Measurements from ENCODE around the gene DDR2. TPM values are rescaled to one million over a fixed set of nuclear protein-coding genes. Genes with fewer than 3 reads are reported as not detected.
A peak's percentile ranks its signal among the peaks of the same experiment; 100 is the strongest.

Gene DDR2
- total RNA-seq, 1 donor from 2014 or later = 0.69 TPM

DNA sequence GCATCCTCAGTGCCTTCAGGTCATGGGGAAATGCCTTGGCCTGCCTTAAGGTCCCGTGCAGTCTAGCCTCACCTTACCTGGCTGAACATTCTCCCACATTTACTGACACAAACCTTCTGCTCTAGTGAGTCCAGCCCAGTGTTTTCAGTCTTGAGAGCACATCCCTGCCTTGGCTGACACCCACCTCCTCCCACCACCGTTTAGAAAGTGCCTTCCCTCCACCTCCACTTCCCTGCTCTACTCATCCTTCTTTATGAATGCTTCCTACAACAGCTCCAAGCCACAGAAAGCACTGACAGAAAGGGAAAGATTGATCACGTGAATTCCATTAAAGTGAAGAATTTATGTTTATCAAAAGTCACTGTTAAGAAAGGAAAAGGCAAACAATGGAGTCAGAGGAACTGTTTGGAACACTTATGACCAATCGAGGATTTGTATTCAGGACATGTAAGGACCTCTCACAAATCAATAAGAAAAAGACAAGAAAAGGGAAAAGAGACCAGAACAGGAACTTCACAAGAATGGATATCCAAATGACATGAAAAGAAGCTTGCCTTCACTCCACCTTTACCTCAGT is 59.8 kb downstream of the DDR2 start:
- Histone ChIP-seq H3K4me1 (peaks cover 33% of the 10 kb centered on the region), H3K4me2 (no peak overlapping the region), H3K9ac (no peak overlapping the region), H3K9me3 (ENCODE audit: low read depth) (no peaks in the 10 kb centered on the region), H3K36me3 (no peaks in the 10 kb centered on the region), H3K4me3 (no peak overlapping the region), H3F3A (ENCODE audit: low read depth) (peaks cover 17% of the 10 kb centered on the region), H3K79me2 (ENCODE audit: low read depth) (no peaks in the 10 kb centered on the region), H3K27ac (no peak overlapping the region), H4K20me1 (ENCODE audit: low read depth) (no peaks in the 10 kb centered on the region), H2AFZ (replicated peaks) (no peak overlapping the region), H3K27me3 (no peaks in the 10 kb centered on the region)
- Mint-ChIP-seq H3K27me3 (ENCODE audit: insufficient read depth, low read depth) (peaks cover 5% of the 10 kb centered on the region), H3K27ac (no peak overlapping the region), H3K9me3 (no peaks in the 10 kb centered on the region), H3K4me3 (no peak overlapping the region), H3K36me3 (no peaks in the 10 kb centered on the region), H3K4me1 (peaks cover 41% of the 10 kb centered on the region)
- DNase-seq (ENCODE audit: low spot score) = no peak
- TF ChIP-seq, protein P1, sequence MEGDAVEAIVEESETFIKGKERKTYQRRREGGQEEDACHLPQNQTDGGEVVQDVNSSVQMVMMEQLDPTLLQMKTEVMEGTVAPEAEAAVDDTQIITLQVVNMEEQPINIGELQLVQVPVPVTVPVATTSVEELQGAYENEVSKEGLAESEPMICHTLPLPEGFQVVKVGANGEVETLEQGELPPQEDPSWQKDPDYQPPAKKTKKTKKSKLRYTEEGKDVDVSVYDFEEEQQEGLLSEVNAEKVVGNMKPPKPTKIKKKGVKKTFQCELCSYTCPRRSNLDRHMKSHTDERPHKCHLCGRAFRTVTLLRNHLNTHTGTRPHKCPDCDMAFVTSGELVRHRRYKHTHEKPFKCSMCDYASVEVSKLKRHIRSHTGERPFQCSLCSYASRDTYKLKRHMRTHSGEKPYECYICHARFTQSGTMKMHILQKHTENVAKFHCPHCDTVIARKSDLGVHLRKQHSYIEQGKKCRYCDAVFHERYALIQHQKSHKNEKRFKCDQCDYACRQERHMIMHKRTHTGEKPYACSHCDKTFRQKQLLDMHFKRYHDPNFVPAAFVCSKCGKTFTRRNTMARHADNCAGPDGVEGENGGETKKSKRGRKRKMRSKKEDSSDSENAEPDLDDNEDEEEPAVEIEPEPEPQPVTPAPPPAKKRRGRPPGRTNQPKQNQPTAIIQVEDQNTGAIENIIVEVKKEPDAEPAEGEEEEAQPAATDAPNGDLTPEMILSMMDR (IDR thresholded peaks at IDR 0.05) = no peak
- TF ChIP-seq EZH2phosphoT487 (IDR thresholded peaks at IDR 0.05) (no peak), EZH2 (IDR thresholded peaks at IDR 0.05) (no peak)

DNA sequence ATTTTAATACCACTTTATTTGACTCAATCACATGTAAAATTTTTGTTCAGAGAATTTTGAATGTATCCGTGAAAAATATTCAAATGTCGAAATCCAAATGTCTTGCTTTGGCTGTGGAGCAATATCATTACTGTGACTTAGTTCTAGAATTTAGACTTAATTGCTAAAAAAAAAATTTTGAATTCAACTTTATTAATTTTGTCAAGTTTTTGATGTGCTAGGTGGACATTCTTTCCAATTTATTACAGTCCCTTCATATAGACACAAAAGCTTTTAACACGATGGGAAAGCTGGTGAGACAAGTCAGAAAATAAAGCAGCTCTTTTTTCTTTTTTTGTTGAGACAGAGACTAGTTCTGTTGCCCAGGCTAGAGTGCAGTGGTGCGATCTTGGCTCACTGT is 62.6 kb downstream of the DDR2 start:
- H3K79me2 ChIP-seq (ENCODE audit: low read depth) = no peaks in the 10 kb centered on the region
- H3K27ac Mint-ChIP-seq = peak overlapping the region; percentile 16
- no peak overlapping the region for H3K4me2 ChIP-seq
- no peaks in the 10 kb centered on the region for H4K20me1 ChIP-seq (ENCODE audit: low read depth)
- H3K27ac ChIP-seq = no peak overlapping the region
- no peak overlapping the region for H3K4me3 Mint-ChIP-seq
- no peaks in the 10 kb centered on the region for H3K9me3 Mint-ChIP-seq
- H3K9me3 ChIP-seq (ENCODE audit: low read depth) = no peaks in the 10 kb centered on the region
- H3K4me3 ChIP-seq = no peak overlapping the region
- no peak overlapping the region for H2AFZ ChIP-seq (replicated peaks)
- no peak for DNase-seq (ENCODE audit: low spot score)
- H3F3A ChIP-seq (ENCODE audit: low read depth) = peaks cover 28% of the 10 kb centered on the region
- no peaks in the 10 kb centered on the region for H3K36me3 Mint-ChIP-seq
- H3K27me3 Mint-ChIP-seq (ENCODE audit: insufficient read depth, low read depth) = peaks cover 3% of the 10 kb centered on the region
- peaks cover 54% of the 10 kb centered on the region for H3K4me1 Mint-ChIP-seq
- peaks cover 50% of the 10 kb centered on the region for H3K4me1 ChIP-seq
- TF ChIP-seq, protein P1 (IDR thresholded peaks at IDR 0.05) = no peak
- TF ChIP-seq EZH2phosphoT487 (IDR thresholded peaks at IDR 0.05) = no peak
- no peak for TF ChIP-seq EZH2 (IDR thresholded peaks at IDR 0.05)
- H3K27me3 ChIP-seq = no peaks in the 10 kb centered on the region
- no peak overlapping the region for H3K9ac ChIP-seq
- no peaks in the 10 kb centered on the region for H3K36me3 ChIP-seq

DNA sequence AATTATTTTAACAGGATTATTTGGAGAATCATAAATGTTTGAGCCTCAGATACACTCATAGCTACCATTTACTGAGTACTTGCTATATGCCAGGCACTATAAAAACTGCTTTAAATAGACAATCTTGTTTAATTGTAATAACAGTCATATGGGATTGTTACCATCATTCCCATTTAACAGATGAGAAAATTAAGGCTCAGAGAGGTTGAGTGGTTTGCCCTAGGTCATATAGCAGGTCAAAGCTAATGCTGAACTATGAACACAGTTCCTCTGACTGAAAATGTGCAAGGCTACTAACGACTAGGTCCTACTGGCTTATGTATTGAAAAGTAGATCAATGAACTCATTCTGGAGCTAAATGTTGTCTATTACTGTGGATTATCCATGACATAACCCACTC is 63.4 kb downstream of the DDR2 start:
- peaks cover 47% of the 10 kb centered on the region for H3K4me1 ChIP-seq
- H3K27me3 Mint-ChIP-seq (ENCODE audit: insufficient read depth, low read depth) = peaks cover 3% of the 10 kb centered on the region
- H3K79me2 ChIP-seq (ENCODE audit: low read depth) = no peaks in the 10 kb centered on the region
- H2AFZ ChIP-seq (replicated peaks) = no peak overlapping the region
- H3K4me2 ChIP-seq = peak overlapping the region; percentile 48
- no peak overlapping the region for H3K4me3 Mint-ChIP-seq
- H3K27ac ChIP-seq = peak overlapping the region; percentile 84
- peaks cover 28% of the 10 kb centered on the region for H3F3A ChIP-seq (ENCODE audit: low read depth)
- H3K27ac Mint-ChIP-seq = peak overlapping the region; percentile 89
- no peaks in the 10 kb centered on the region for H4K20me1 ChIP-seq (ENCODE audit: low read depth)
- H3K27me3 ChIP-seq = no peaks in the 10 kb centered on the region
- no peak overlapping the region for H3K4me3 ChIP-seq
- no peaks in the 10 kb centered on the region for H3K36me3 ChIP-seq
- H3K9me3 ChIP-seq (ENCODE audit: low read depth) = no peaks in the 10 kb centered on the region
- no peak overlapping the region for H3K9ac ChIP-seq
- no peaks in the 10 kb centered on the region for H3K9me3 Mint-ChIP-seq
- DNase-seq (ENCODE audit: low spot score) = no peak
- TF ChIP-seq EZH2 (IDR thresholded peaks at IDR 0.05) (no peak), EZH2phosphoT487 (IDR thresholded peaks at IDR 0.05) (no peak)
- TF ChIP-seq, protein P1 (IDR thresholded peaks at IDR 0.05) = no peak
- no peaks in the 10 kb centered on the region for H3K36me3 Mint-ChIP-seq
- peaks cover 52% of the 10 kb centered on the region for H3K4me1 Mint-ChIP-seq
